MCF 10A (cell line): ENCODE data around the gene IGFBP1. TPM values are rescaled to one million over a fixed set of nuclear protein-coding genes. Genes with fewer than 3 reads are reported as not detected.
"Not testable (repeated sequence)": the region's sequence is repeated elsewhere in the genome, so short reads cannot be mapped to it uniquely, and the experiment has no call there.

Experiments used
- BruUV-seq: library from RNA; stranded (reverse); fragments of 400-500 nt; replicated peaks from 2 replicates; lab custom pipeline; 2021; lab: Mats Ljungman, UMichigan
- CTCF ChIA-PET: fragments of 300-600 bp; sonication (Branson Sonifier 250); formaldehyde crosslinking; extraction: SDS; loops from one replicate; lab custom pipeline; 2021; ENCODE audit warnings: antibody characterized with exemption, inconsistent platforms; lab: Yijun Ruan, JAX
- POLR2A ChIA-PET: fragments of 300-600, 350-650 bp; sonication (Branson Sonifier 250); formaldehyde crosslinking; extraction: SDS; loops from one replicate; lab custom pipeline; 2020; ENCODE audit warnings: antibody characterized with exemption, inconsistent platforms; lab: Yijun Ruan, JAX
- DNase-seq: peaks from one replicate; pipeline ENCODE4 v3.0.0-alpha.2; 2018; ENCODE audit not compliant: unreplicated experiment
- H3K27ac Mint-ChIP-seq: one replicate; pipeline ENCODE4 v1.8.0; 2022; ENCODE audit warnings: mild to moderate bottlenecking, low read depth, mixed read lengths; ENCODE audit not compliant: unreplicated experiment
- H3K27me3 Mint-ChIP-seq: one replicate; pipeline ENCODE4 v1.8.0; 2022; ENCODE audit warnings: mixed read lengths; ENCODE audit not compliant: insufficient read depth, unreplicated experiment
- H3K36me3 Mint-ChIP-seq: one replicate; pipeline ENCODE4 v1.8.0; 2022; ENCODE audit warnings: mild to moderate bottlenecking, moderate library complexity, mixed read lengths; ENCODE audit not compliant: insufficient read depth, unreplicated experiment
- H3K4me1 Mint-ChIP-seq: one replicate; pipeline ENCODE4 v1.8.0; 2022; ENCODE audit warnings: mixed read lengths; ENCODE audit not compliant: insufficient read depth, unreplicated experiment
- H3K4me3 Mint-ChIP-seq: one replicate; pipeline ENCODE4 v1.8.0; 2022; ENCODE audit warnings: mild to moderate bottlenecking, moderate library complexity, mixed read lengths; ENCODE audit not compliant: unreplicated experiment
- H3K9me3 Mint-ChIP-seq: one replicate; pipeline ENCODE4 v1.8.0; 2022; ENCODE audit warnings: mixed read lengths; ENCODE audit not compliant: unreplicated experiment
- intact Hi-C: fragments of 100-400 bp; cut with micrococcal nuclease; formaldehyde crosslinking; loops from 2 replicates; pipeline ENCODE4 v1.14.1; 2022
- total RNA-seq: library from RNA; stranded (reverse); gene quantifications from 2 replicates; pipeline ENCODE4 v1.2.3, GENCODE V29; 2022
- TF ChIP-seq, protein P1 (sequence below): fragments of 200-600 bp; IDR thresholded peaks from one replicate; pipeline ENCODE4 v1.8.0; 2022; ENCODE audit warnings: antibody characterized with exemption, mild to moderate bottlenecking; ENCODE audit not compliant: unreplicated experiment

IGFBP1 gene
- total RNA-seq, 1 experiment from 2014 or later: not detected

DNA sequence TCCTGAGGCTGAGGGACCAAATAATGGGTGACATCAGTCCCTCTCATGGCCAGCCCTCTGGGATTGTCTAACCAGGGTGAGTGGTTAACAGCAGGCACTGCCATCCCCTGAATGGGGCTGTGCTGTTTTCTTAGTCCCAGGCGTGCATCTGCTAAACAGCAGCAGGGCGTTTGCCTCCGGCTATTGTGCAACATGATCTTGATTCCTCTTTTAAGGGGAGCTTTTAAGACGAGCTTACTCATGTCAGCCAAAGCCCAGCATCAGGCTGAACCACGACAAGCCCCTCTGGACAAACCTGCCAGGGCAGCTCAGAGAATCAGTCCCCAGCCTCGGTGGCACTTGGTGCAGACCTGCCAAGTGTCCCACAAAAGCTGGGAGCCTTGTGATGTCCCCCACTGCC is 49.0 kb downstream of the IGFBP1 start:
- H3K4me3 Mint-ChIP-seq: no peak overlapping the region
- POLR2A ChIA-PET: no interaction called here
- H3K4me1 Mint-ChIP-seq: no peaks in the 10 kb centered on the region
- intact Hi-C loops: no loop called here
- H3K9me3 Mint-ChIP-seq: peaks cover 7% of the 10 kb centered on the region
- H3K27ac Mint-ChIP-seq: no peak overlapping the region
- TF ChIP-seq, protein P1, sequence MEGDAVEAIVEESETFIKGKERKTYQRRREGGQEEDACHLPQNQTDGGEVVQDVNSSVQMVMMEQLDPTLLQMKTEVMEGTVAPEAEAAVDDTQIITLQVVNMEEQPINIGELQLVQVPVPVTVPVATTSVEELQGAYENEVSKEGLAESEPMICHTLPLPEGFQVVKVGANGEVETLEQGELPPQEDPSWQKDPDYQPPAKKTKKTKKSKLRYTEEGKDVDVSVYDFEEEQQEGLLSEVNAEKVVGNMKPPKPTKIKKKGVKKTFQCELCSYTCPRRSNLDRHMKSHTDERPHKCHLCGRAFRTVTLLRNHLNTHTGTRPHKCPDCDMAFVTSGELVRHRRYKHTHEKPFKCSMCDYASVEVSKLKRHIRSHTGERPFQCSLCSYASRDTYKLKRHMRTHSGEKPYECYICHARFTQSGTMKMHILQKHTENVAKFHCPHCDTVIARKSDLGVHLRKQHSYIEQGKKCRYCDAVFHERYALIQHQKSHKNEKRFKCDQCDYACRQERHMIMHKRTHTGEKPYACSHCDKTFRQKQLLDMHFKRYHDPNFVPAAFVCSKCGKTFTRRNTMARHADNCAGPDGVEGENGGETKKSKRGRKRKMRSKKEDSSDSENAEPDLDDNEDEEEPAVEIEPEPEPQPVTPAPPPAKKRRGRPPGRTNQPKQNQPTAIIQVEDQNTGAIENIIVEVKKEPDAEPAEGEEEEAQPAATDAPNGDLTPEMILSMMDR: no peak
- no TSS peak for BruUV-seq
- no peaks in the 10 kb centered on the region for H3K27me3 Mint-ChIP-seq
- no peak for DNase-seq
- H3K36me3 Mint-ChIP-seq: no peaks in the 10 kb centered on the region
- CTCF ChIA-PET: interaction anchor here (0.5 to 0.6 kb wide), 2 partner anchors 16 to 1317 kb away, joined by 3 read pairs; partner anchors contain the start of gene IGFBP3

DNA sequence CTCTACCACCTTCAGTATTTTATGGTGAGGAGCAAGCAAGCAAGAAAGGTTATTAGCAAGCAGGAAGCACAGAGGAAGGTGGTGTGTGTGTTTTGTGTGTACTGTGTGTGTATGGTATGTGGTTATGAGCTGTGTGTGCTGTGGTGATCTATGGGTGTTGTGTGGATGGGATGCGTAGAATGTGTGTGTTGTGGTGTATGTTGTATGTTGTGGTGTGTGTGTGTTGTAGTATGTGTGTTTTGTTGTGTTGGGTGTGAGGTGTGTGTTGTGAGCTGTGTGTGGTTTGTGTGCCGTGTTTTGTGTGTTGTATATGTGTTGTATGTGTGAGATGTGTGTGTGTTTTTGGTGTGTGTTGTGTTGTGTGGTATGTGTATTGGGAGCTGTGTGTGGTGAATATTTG is 49.6 kb downstream of the IGFBP1 start:
- Mint-ChIP-seq H3K27ac (no peak overlapping the region), H3K27me3 (no peaks in the 10 kb centered on the region), H3K4me3 (no peak overlapping the region), H3K9me3 (peaks cover 7% of the 10 kb centered on the region), H3K36me3 (no peaks in the 10 kb centered on the region), H3K4me1 (no peaks in the 10 kb centered on the region)
- intact Hi-C loops: no loop called here
- BruUV-seq: no TSS peak
- no peak for DNase-seq
- ChIA-PET POLR2A (no interaction called here), CTCF (interaction anchor here (0.6 to 1.3 kb wide), 2 partner anchors 15 to 1316 kb away, joined by 3 to 4 read pairs; no protein-coding TSS in a partner anchor)
- TF ChIP-seq, protein P1: no peak

DNA sequence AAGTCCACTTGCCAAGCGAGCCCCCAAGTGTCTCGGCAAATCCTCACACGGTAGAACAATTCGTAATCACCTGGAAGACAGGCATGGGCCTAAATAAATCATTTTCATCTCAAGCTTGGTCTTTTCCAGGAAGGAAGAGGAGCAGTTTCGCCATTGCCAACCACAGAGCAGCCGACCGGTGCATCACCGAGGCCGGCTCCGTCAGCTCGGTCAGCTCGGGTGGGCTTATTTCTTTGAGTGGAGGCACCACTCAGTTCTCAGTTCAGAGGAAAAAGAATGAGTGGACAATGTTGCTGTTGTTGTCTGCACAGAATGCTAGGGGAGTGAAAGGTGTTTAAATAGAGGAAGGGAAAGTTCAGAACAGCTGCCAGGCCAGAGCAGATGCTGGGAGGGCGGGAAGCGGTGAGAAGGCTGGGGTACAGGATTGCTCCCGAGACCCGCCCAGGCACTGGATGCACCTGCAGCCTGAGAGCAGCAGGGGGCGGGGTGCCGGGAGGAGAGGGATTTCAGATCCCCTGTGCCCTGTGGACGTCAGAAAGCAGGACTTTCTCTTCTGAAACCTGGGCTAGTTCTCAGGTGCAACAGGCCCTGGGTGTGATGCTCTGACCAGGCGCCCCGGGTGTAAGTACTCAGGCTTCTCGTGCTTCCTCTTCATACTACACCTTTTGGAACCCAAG is 50.5 kb downstream of the IGFBP1 start:
- no peak for DNase-seq
- Mint-ChIP-seq H3K4me3 (no peak overlapping the region), H3K36me3 (no peaks in the 10 kb centered on the region), H3K27ac (no peak overlapping the region), H3K9me3 (peaks cover 7% of the 10 kb centered on the region), H3K4me1 (no peaks in the 10 kb centered on the region), H3K27me3 (no peaks in the 10 kb centered on the region)
- ChIA-PET POLR2A (no interaction called here), CTCF (interaction anchor here (0.6 to 1.3 kb wide), 2 partner anchors 16 to 439 kb away, joined by 3 to 4 read pairs; no protein-coding TSS in a partner anchor)
- TF ChIP-seq, protein P1: no peak
- BruUV-seq: no TSS peak
- intact Hi-C loops: no loop called here

DNA sequence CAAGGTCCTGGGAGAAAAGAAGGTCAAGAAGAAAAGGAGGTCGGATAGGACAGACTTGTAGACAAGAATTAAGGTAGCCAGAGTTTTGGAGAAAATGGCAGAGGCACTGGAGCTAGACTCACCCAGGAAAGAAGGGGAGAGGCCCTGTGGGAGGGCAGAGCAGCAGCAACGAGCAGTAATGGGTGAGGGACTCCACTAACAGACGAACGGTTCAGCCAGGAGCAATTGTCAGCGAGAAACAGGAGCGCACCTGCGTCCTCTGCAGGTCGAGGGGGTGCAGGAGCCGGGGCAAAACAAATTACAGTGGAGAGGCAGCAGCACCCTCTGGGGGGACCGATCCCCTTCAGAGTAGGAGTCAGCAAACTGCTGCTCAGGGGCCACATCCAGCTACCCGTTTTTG is 51.3 kb downstream of the IGFBP1 start:
- H3K27me3 Mint-ChIP-seq: no peaks in the 10 kb centered on the region
- H3K36me3 Mint-ChIP-seq: no peaks in the 10 kb centered on the region
- no peaks in the 10 kb centered on the region for H3K4me1 Mint-ChIP-seq
- no peak overlapping the region for H3K27ac Mint-ChIP-seq
- no peak for DNase-seq
- ChIA-PET POLR2A (no interaction called here), CTCF (no interaction called here)
- peaks cover 7% of the 10 kb centered on the region for H3K9me3 Mint-ChIP-seq
- TF ChIP-seq, protein P1: no peak
- H3K4me3 Mint-ChIP-seq: no peak overlapping the region
- intact Hi-C loops: no loop called here
- no TSS peak for BruUV-seq

DNA sequence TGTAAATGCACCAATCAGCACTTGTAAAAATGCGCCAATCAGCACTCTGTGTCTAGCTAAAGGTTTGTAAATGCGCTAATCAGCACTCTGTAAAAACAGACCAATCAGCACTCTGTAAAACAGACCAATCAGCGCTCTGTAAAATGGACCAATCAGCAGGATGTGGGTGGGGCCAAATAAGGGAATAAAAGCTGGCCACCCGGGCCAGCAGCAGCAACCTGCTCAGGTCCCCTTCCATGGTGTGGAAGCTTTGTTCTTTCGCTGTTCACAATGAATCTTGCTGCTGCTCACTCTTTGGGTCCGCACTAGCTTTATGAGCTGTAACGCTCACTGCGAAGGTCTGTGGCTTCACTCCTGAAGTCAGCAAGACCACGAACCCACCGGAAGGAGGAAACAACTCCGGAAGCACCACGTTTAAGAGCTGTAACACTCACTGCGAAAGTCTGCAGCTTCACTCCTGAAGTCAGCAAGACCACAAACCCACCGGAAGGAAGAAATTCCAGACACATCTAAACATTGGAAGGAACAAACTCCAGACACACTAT is 52.0 kb downstream of the IGFBP1 start:
- intact Hi-C loops, DNase-seq, POLR2A ChIA-PET, H3K36me3 Mint-ChIP-seq, H3K9me3 Mint-ChIP-seq, CTCF ChIA-PET, H3K27me3 Mint-ChIP-seq, H3K4me1 Mint-ChIP-seq, BruUV-seq, H3K27ac Mint-ChIP-seq, H3K4me3 Mint-ChIP-seq: not testable (repeated sequence)
